ENCODE results near the gene SLC3A2.
"Not testable (repeated sequence)": the region's sequence is repeated elsewhere in the genome, so short reads cannot be mapped to it uniquely, and the experiment has no call there.

Gene SLC3A2

GRCh38 chr11:62880803-62881578 lies at the start of gene SLC3A2:
Gene SLC3A2, plus strand, starts transcription at chr11:62880896. Its CDS starts 128 bp downstream, at chr11:62881024.
- peak; percentile 85 for DNase-seq

DNA sequence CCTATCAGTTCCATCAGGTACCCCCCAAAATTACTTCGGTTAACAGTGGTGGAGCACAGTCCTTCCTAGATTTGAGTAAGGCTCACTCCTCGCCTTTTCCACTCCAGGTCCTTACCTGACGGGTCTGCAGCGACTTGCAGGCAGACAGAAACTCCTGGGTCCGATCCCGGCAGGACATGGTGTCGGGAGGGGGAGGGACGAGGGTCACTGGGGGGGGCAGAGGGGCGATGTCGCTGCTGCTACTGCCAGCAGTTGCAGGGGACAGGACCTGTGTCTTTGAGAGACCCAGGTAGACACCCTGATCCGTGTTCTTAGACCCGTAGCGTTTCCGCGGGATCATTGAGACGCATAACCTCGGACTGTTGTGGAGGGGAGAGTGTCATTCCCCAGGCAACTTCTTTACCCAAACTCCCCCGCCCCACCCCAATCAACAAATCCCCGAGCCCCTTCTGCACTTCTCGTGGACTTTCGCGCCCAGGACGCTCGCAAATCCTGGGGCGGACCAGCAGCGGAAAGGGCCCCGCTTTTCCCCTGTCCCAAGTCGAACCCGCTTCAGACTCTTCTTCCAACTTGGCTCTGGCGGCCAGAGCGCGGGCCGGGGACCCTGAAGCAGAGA lies 49.7 kb upstream of the SLC3A2 start:
- peak; percentile 63 for DNase-seq

DNA sequence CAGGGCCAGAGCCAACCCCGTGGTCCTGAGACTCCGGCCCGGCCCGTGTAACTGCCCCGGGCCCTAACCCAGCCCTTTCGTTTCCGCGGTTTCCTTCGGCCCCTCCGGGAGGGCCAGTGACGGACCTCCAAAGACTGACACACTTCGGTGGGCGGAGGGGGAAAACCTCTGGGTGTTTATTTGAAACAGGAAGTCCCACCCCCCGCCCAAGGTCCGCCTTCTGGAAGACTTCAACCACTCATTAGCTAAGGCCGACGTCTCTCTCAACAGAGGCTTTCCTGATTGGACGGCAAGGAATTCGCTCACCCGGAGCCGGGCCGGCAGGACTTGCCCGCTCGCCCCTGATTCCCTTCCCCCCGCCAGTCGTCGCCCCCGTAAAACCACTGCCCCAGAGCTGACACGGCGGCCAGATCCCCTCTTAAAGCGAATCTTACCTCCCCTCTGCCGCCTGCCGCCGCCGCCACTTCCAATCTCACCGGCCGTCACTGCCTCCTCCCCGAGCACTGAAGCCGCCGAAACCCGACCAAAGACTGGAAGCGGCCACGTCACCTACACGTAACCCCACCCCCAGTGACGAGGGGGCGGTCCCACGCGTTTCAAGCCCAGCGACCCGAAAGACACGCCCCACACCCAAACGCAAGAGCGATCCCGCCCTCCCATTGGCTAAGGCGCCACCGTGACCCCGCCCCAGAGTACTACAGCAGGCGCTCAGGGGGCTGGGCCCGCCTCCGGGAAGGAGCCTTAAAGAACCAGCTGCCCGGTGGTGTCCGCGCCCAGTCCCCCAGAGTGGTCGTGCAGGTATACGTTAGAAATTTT lies 49.0 kb upstream of the SLC3A2 start, which contains the start of gene STX5:
Gene STX5 (minus strand): TSS at position 532 of the 816 bp plus-strand sequence. CDS start 808 bp downstream, outside the sequence.
- peak; percentile 98 for DNase-seq

DNA sequence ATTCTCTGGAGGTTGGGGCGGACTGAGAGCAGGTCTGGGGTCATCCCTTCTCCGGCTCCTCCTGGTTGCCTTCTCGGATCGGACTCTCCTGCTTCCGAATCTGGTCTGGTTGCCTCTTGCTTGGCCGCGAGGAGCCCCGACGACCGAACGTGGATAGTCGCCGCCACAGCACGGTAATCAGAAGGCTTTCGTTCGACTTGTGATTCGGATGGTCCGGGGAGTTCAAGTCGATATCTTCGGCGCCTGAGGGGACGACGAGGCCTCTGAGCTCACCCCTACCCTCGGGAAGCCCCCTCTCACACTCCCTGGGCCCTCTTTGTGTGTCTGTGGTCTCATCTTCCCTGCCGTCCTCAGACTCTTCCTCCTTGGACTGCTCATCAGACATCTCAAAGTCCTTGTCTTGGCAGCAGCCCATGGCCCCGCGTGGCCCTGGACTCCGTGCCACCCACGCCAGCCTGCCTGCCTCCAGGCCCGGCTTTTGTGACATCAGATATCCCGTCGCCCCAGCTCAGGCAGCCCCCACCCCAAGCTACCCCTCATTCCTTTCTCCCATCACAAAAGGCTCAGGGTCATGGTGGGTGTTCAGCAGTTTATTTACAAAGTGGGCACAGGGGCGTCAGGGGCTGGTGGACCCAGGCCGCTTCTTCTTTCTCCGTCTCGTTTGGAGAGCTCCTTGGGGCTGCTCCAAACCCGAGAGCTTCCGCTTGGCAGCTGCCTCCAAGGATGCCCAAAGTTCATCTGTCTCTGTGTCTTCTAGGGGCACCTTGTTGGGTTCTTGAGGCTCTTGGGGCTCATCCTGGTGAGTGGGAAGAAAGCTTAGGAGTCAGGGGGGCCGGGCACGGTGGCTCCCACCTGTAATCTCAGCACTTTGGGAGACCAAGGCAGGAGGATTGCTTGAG lies 48.1 kb upstream of the SLC3A2 start, which contains the start of gene TEX54:
Gene TEX54 (minus strand): TSS at position 506 of the 899 bp plus-strand sequence.
- DNase-seq, result no peak

- DNase-seq, result no peak
These were observed 45.4 kb upstream of the SLC3A2 start for GRCh38 chr11:62835336-62835735.

- DNase-seq, result peak; percentile 90
These were observed 41.4 kb upstream of the SLC3A2 start, which contains the start of gene WDR74 for GRCh38 chr11:62839050-62839945. Gene WDR74, minus strand, starts transcription at chr11:62839590. Its CDS starts 20 bp downstream, at chr11:62839570.

- DNase-seq, result not testable (repeated sequence)
These were observed 39.9 kb upstream of the SLC3A2 start for GRCh38 chr11:62840721-62841360.

- peak; percentile 99 for DNase-seq
These were observed 39.1 kb upstream of the SLC3A2 start for GRCh38 chr11:62841361-62842170.

- DNase-seq, result peak; percentile 75
These were observed 38.4 kb upstream of the SLC3A2 start for GRCh38 chr11:62842171-62842741.

DNA sequence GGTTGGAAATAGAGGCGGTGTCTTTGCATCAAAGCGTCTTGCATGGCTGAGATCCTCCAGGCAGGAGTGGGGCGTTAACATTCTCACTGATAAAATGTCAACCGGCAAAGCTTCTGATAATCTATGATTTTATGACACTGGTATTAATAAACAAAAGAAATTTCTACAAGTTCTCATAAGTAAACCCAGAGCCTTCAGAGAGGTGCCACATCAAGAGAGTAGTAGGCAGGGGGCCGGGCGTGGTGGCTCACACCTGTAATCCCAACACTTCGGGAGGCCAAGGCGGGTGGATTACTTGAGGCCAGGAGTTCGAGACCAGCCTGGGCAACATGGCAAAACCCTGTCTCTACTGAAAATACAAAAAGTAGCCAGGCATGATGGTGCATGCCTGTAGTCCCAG lies 37.8 kb upstream of the SLC3A2 start:
- DNase-seq, result peak; percentile 75

DNA sequence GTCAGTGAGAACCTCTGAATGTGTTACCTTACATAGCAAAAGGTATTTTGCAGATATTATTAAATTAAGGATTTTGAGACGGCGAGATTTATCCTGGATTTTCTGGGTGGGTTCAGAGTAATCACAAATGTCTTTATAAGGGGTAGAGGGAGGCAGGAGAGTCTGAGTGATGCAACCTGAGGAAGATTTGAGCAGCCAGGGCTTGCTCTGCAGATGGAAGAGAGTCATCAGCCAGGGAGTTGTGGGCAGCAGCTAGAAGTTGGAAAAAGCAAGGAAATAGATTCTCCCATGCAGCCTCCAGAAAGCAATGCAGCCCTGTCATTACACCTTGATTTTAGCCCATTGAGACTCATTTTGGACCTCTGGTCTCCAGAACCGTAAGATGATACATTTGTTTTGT lies 37.2 kb upstream of the SLC3A2 start:
- no peak for DNase-seq

- no peak for DNase-seq
These were observed 36.5 kb upstream of the SLC3A2 start for GRCh38 chr11:62844154-62844553.

GRCh38 chr11:62846177-62846576 lies 34.5 kb upstream of the SLC3A2 start:
- DNase-seq, result no peak

GRCh38 chr11:62847767-62848314 lies 32.9 kb upstream of the SLC3A2 start:
- DNase-seq, result no peak

GRCh38 chr11:62850911-62851806 lies 29.5 kb upstream of the SLC3A2 start:
- no peak for DNase-seq

GRCh38 chr11:62851807-62852522 lies 28.7 kb upstream of the SLC3A2 start:
- DNase-seq, result no peak

Data from NCI-H2227 treated with DMSO at 0.1 percent for 48 hours (cell line).